ENCODE data around the gene JARID2. TPM values are rescaled to one million over a fixed set of nuclear protein-coding genes. Genes with fewer than 3 reads are reported as not detected.

Gene JARID2
- total and polyA plus RNA-seq, 2 of the 4 experiments (the other 2 are of a cell fraction): 9.6 to 12.9 TPM

GRCh38 chr6:15375018-15375417 is 129.1 kb downstream of the JARID2 start:
- in situ Hi-C loops (cut with MboI; ENCODE audit: low sequenced_read_pairs): loop anchor here (25.0 kb wide), 1 partner anchor 1463 kb away; the partner anchor contains the start of gene RNF182
- WGBS, 2 experiments (ENCODE audit: extremely low coverage in 2 of 2, insufficient read length in 1 of 2): 100% methylated on average over 1 of the region's 2 CpGs; no CpG with 5 or more reads in 1 of the 2 experiments

More at GRCh38 chr6:15375018-15375417, 129.1 kb downstream of the JARID2 start:
- Histone ChIP-seq H3K27me3 (ENCODE audit: control insufficient read depth, insufficient read depth, low read length) (no peaks in the 10 kb centered on the region), H2BK120ac (ENCODE audit: low read depth, low read length) (no peak overlapping the region), H2BK20ac (ENCODE audit: low read depth, low read length) (no peak overlapping the region), H2AFZ (replicated peaks; ENCODE audit: low read length, poor library complexity) (no peak overlapping the region), H3K27ac (ENCODE audit: insufficient read depth, low read length) (no peak overlapping the region), H3K14ac (replicated peaks; ENCODE audit: low read depth, low read length) (no peak overlapping the region), H3K4me2 (ENCODE audit: low read depth, low read length) (no peak overlapping the region), H2AK9ac (replicated peaks; ENCODE audit: low read depth, low read length, poor library complexity) (no peak overlapping the region), H3K18ac (ENCODE audit: low read depth, low read length) (no peak overlapping the region), H3K9me3 (ENCODE audit: control insufficient read depth, insufficient read depth, low read length) (no peaks in the 10 kb centered on the region), H3K4me1 (ENCODE audit: control insufficient read depth, insufficient read depth, low read length) (no peaks in the 10 kb centered on the region; the same call in 1 of the 2 replicates), H2BK15ac (ENCODE audit: low read depth, low read length) (no peak overlapping the region), H4K8ac (ENCODE audit: low read depth in 2 of 2, low read length in 2 of 2) (no peak overlapping the region), H3K56ac (ENCODE audit: extremely low read depth, insufficient read depth, low read length) (no peak overlapping the region), H2AK5ac (ENCODE audit: low read depth, low read length) (no peak overlapping the region), H3K4ac (ENCODE audit: low read depth, low read length) (no peak overlapping the region), H3K9ac (ENCODE audit: low read depth, low read length) (no peak overlapping the region), H3K4me3 (ENCODE audit: insufficient read depth, low read depth, low read length) (no peak overlapping the region), H4K91ac (ENCODE audit: insufficient read depth, low read depth, low read length) (no peak overlapping the region), H3K9me1 (ENCODE audit: insufficient read depth, low read length) (peaks cover 7% of the 10 kb centered on the region), H2BK5ac (ENCODE audit: low read depth, low read length, poor library complexity, severe bottlenecking) (no peak overlapping the region), H3K23ac (ENCODE audit: low read depth, low read length) (no peak overlapping the region), H3K36me3 (ENCODE audit: control insufficient read depth, insufficient read depth, low read length) (peaks cover 4% of the 10 kb centered on the region), H3K79me1 (ENCODE audit: low read depth in 1 of 2, low read length in 2 of 2) (peaks cover 33 to 90% of the 10 kb centered on the region in 2 experiments; a peak in 3 of 4 replicates), H4K20me1 (ENCODE audit: insufficient read depth, low read length) (peaks cover 96% of the 10 kb centered on the region), H4K5ac (ENCODE audit: low read depth, low read length) (no peak overlapping the region)
- DNase-seq: no peak
- TF ChIP-seq CHD1 (IDR thresholded peaks at IDR 0.05; ENCODE audit: low read depth, low read length): no peak
- no peak for TF ChIP-seq RFX5 (IDR thresholded peaks at IDR 0.05; ENCODE audit: low read depth, low read length)
- TF ChIP-seq NFE2L2 (IDR thresholded peaks at IDR 0.05; ENCODE audit: low read depth, low read length): no peak
- no peak for TF ChIP-seq CEBPB (IDR thresholded peaks at IDR 0.05; ENCODE audit: low read depth, low read length)
- TF ChIP-seq MAZ (IDR thresholded peaks at IDR 0.05; ENCODE audit: borderline replicate concordance, low read depth, low read length): no peak
- TF ChIP-seq RCOR1 (IDR thresholded peaks at IDR 0.05; ENCODE audit: insufficient replicate concordance, low read length): no peak
- no peak for TF ChIP-seq BHLHE40 (IDR thresholded peaks at IDR 0.05; ENCODE audit: low read depth, low read length)
- no peak for TF ChIP-seq USF2 (IDR thresholded peaks at IDR 0.05; ENCODE audit: low read depth, low read length)
- no peak for TF ChIP-seq RAD21 (IDR thresholded peaks at IDR 0.05; ENCODE audit: low read length)
- TF ChIP-seq, protein P1, sequence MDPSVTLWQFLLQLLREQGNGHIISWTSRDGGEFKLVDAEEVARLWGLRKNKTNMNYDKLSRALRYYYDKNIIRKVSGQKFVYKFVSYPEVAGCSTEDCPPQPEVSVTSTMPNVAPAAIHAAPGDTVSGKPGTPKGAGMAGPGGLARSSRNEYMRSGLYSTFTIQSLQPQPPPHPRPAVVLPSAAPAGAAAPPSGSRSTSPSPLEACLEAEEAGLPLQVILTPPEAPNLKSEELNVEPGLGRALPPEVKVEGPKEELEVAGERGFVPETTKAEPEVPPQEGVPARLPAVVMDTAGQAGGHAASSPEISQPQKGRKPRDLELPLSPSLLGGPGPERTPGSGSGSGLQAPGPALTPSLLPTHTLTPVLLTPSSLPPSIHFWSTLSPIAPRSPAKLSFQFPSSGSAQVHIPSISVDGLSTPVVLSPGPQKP (IDR thresholded peaks at IDR 0.05; ENCODE audit: borderline replicate concordance, low read depth, low read length): no peak
- no peak for TF ChIP-seq MAFK (IDR thresholded peaks at IDR 0.05; ENCODE audit: low read depth, low read length)
- TF ChIP-seq POLR2A (IDR thresholded peaks at IDR 0.05; ENCODE audit: low read depth, low read length): no peak
- dilution Hi-C loops (cut with HindIII; ENCODE audit: low sequenced_read_pairs, unreplicated experiment): no loop called here
- ChIA-PET POLR2A (ENCODE audit: unreplicated experiment) (no interaction called here), CTCF (interaction anchor here (0.7 kb wide), 1 partner anchor 1399 kb away, joined by 3 read pairs; no protein-coding TSS in a partner anchor)
- intact Hi-C loops (cut with micrococcal nuclease): no loop called here
- no TSS peak for BruUV-seq (replicated peaks)
- no peak for ATAC-seq (ENCODE audit: low read depth)
